ENCODE data around the gene GAST.

GAST gene

DNA sequence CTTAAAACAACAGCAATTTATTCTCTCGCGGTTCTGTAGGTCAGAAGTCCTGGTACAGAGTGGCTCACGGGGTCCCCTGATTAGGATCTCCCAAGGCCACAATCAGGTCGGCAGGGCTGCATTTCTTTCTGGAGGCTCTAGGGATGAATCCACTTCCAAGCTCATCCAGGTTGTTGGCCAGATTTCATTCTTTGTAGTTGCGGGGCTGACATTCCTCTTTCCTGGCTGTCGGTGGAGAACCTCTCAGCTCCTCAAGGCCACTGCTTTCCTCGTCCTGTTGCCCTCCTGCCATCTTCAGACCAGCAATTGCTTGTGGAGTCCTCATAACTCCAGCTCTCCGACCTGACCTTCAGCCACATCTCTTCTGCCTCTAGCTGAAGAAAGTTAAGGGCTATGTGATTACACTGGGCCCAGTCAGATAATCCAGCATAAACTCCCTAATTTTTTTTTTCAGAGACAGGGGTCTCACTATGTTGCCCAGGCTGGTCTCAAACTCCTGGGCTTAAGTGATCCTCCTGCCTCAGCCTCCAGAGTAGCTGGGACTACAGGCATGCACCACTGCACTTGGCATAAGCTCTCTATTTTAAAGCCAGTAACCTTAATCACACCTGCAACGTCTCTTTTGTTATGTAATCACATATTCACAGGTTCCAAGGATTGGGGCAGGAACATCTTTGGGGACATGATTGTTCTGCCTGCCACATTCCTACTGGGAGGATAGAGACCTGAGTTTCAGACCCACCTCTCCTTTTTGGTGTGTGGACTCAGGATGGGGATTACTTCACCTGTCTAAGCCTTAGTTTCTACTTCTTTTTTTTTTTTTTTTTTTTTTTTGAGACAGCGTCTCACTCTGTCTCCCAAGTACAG lies 4.1 kb upstream of the GAST start:
- in situ Hi-C loops (cut with MboI; ENCODE audit: low sequenced_read_pairs), result no loop called here

DNA sequence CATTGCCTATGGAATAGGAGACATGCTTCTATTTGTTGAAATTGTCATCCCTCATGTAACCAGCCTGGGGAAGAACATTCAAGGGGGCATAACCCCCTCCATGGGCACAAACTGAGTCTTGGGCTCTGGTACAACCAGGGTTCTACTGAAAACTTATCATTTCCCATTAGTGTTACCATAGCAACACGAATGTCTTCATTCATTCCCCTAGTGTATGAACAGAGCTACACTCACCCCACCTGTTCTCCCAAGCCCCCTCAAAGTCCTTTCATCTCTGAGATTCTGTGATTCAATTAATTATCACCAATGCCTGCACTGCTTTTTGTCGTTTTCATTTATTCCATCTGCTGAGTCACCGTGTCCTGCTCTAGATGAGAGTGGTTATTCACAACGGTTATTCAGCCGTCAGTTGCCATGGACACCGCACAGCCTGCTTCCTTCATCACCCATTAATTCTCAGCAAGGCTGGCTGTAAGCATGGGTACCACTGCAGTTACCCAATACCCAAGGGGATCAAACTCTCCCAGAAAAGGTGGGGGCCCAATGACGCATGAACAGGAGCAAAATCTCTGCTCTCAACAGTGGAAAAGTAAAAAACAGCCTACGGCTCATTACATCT lies 1.6 kb upstream of the GAST start:
- in situ Hi-C loops (cut with MboI; ENCODE audit: low sequenced_read_pairs), result no loop called here

DNA sequence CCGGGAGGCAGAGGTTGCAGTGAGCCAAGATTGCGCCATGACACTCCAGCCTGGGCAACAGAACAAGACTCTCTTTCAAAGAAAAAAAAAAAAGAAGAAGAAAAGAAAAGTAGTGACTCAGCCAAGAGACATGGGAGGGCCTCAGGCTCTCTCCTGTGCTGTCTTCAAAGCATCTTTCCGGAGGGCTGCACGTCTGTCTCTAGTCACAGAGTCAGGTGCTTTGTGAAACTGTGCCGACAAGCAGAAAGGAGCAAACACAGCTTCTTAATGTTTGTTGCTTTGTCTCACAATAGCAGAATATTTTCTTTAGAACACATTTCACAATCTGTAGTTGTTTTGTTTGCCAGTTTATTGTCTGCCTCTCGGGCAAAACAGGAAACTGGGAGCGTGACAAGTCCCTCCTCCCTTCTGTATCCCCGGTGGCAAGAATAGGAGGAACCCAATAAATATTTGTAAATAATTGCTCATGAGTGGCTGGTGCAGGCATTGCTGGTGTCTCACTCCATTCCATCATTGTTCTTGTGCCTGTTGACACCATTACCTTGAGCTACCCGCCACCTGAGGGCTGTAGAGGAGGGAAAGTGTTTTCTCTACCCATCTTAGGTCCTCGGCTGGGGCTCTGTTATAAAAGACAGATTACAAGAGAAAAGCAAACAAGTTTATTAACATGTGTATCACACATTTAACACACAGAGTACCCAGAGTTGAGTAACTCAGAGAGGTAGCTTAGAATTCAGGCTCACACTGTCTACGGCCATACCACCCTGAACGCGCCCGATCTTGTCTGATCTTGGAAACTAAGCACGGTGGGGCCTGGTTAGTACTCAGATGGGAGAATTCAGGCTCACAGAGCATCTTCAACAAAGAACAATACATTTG lies 5.5 kb downstream of the GAST start:
- in situ Hi-C loops (cut with MboI; ENCODE audit: low sequenced_read_pairs), result no loop called here

DNA sequence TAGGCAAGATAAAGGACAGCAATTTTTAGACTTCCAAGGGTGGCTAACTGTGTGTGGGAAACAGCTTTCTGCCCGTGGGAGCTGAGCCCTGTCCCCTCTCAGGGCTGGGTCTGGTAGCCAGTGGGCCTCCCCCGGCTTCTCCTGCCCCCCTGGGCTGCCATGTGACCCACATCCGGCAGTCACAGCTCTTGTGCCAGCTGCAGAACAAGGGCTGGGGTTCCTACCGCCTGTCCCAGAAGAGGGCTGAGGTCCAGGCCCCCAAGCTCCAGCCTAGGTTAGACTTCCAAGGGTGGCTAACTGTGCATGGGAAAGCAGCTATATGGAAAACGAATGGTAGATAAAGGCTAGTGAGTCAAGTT lies 6.1 kb downstream of the GAST start:
- in situ Hi-C loops (cut with MboI; ENCODE audit: low sequenced_read_pairs), result no loop called here

DNA sequence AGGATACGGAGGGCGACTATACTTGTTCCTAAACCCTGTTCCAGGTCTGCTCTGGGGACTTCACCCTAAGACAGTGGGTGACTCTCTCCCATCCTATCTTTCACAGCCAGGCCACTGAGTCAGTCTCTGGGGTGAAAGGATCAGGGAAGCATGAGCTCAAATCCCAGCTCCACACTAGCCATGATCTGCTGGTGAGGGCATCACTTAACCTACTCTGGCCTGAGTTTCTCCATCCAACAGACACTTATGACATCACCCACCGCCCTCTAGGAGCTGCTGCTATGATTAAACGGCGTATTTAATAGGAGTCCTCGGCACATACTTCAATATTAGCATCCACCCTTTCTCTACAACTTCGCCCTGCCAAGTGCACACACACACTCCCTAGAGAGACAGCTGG lies 10.1 kb downstream of the GAST start:
- in situ Hi-C loops (cut with MboI; ENCODE audit: low sequenced_read_pairs), result no loop called here

DNA sequence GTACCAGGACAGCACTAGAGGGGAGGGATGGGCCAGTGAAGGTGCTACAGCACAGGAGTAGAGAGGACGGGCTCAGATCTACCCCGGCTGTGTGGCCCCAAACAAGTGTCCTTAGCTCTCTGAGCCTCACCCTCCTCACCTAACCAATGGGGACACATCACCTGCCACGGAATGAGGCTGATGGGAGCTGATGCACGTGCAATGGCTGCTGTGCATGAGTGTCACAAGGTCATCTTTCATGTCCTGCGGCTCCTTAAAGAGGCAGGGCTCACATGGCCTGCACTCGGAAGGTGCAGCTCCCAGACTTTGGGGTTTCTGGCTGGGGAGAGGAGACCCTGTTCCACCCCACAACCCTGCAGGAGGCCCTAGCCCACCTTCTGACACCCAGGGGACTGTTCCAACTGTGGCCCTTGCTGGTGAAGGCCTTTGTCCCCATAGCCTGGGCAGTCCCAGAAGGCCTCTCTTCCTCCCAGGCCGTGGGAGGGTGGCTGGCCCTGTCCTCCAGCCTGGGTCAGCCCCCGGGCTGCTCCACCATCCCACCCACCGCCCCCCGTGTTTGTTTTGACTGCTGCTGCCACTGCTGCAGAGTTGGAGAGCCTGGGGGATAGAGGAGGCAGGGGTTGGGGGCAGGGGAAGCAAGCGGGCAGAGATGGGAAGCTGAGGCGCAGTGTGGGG lies 11.8 kb downstream of the GAST start:
- in situ Hi-C loops (cut with MboI; ENCODE audit: low sequenced_read_pairs), result no loop called here

DNA sequence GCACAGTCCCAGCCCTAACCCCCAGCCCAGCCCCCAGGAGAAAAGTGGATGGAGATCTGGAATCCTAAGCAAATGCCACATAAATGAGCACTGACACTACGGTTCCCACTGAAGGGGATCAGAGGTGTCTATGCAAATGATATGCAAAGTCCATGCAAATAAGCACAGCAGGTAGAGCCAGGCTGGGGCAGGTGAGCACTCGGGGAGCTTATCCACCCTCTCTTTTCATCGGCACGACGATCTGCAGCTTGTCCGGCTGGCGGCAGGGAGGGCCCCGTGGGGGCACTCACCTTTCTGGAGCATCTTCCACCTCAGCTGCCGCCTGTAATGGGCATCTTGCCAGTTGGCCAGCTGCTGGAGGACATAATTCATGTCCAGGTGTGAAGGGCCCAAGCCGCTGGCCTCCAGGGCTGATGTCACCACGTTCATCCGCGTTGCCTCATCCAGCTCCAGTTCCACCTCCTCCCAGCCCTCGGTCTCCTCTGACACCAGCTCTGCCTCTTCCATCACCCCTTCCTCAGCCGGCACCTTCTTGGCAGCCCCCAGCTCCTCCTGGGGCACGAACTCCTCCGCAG lies 12.4 kb downstream of the GAST start:
- in situ Hi-C loops (cut with MboI; ENCODE audit: low sequenced_read_pairs), result no loop called here

DNA sequence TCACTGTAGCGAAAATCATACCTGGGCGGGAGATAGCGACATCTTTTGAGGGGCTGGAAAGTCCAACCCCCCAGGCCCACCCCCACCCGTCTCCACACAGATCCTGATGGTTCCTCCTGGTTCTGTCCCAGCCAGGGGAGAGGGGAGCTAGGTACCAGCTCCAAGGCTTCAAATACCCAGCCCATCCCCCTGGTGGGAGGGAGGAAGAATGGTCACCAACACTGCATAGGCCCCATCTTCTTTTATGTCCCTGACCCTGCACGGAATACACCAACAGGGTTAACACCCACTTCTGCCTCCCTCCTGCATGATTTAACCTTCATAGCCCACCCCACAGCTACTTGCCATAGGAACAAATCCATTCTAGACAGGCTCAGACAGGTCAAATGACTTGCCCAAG lies 13.0 kb downstream of the GAST start:
- in situ Hi-C loops (cut with MboI; ENCODE audit: low sequenced_read_pairs), result no loop called here

DNA sequence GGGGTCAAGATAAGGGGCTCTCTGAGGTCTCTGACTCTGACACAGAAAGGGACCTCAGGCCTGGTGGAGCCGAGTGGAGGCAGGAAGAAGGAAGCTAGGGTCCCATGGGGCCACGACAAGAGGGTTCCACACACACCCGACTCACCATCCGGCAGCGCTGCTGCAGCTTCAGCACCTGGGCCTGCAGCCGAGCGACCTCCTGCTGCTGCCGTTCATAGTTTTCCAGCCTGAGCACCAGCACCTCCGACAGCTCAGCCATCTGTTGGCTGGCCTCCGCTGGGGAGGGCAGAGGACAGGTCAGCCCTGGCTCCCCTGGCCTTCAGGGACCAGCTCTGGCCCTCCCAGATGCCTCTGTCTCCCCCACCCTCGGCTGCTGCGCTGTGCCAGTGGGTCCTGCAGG lies 15.9 kb downstream of the GAST start:
- in situ Hi-C loops (cut with MboI; ENCODE audit: low sequenced_read_pairs), result no loop called here

DNA sequence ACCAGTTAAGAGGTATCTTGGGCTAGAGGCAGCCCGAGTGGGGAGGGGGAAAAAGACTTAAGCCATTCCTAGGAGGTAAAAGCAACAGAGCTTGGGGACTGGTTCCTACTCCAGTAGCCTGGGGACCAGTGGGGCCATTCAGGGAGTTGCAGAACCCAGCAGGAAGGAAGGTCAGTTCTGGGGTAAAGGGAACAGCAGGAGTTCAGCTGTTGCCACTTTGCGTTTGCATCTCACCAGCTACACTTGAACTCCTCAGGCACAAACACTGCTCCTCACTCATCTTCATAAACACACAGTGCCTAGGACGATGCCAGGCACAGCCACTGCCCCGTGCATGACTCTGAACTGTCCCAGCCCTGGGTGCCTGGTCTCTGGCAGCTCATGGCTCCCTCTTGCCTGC lies 18.3 kb downstream of the GAST start:
- in situ Hi-C loops (cut with MboI; ENCODE audit: low sequenced_read_pairs), result no loop called here

DNA sequence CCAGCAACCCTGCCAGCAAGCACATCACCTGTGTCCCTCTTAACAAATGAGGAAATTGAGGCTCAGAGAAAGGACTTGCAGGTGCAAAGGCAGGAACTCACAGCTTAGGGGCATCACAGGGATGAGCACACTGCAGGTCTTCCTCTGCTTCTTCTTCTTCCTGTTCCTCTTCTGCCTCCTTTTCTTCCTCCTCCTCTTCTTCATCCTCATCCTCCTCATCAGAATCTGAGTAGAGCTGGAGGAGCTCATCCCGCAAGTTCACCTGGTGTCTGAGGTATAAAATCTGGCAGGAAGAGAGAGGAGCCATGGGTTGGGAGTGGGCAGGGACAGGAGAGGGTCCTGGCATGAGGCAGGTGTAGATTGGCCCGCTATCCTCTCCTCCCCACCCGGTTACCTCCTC lies 19.7 kb downstream of the GAST start:
- in situ Hi-C loops (cut with MboI; ENCODE audit: low sequenced_read_pairs), result no loop called here

DNA sequence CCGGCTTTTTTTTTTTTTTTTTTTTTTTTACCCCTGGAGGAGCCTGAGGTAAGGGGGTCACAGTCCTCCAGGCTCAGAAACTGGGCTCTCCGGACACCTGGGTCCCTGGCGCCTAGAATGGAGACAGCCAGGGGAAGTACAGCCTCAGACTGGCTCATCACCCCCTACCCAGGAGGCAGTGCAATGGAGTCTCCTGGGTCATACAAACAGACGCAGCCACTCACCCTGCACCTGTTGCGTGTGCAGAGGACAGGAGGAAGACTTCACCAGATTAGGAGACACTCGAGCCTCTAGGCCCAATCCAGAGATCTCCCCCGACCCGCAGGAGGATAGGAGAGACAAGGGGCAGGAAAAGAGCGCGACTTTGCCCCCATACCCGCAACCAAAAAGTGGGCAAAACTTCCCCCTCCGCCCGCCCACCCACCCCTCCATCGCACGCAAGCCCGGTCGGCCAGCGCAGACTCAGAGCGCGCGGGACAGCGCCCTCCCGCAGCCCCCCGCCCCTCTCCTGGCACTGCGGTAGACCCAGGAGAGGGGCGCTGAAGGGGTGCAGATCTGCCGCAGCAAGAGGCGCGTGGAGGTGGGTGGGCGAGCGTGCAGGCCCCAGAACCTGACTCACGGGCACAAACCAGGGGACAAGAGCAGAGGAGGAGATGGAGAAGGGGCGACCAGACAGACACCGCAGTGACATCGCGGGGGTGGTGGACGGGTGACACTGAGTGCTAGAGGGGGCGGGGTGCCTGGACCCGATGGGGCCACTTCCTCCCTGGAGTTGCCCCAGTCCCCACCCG lies 21.4 kb downstream of the GAST start:
- in situ Hi-C loops (cut with MboI; ENCODE audit: low sequenced_read_pairs), result no loop called here

DNA sequence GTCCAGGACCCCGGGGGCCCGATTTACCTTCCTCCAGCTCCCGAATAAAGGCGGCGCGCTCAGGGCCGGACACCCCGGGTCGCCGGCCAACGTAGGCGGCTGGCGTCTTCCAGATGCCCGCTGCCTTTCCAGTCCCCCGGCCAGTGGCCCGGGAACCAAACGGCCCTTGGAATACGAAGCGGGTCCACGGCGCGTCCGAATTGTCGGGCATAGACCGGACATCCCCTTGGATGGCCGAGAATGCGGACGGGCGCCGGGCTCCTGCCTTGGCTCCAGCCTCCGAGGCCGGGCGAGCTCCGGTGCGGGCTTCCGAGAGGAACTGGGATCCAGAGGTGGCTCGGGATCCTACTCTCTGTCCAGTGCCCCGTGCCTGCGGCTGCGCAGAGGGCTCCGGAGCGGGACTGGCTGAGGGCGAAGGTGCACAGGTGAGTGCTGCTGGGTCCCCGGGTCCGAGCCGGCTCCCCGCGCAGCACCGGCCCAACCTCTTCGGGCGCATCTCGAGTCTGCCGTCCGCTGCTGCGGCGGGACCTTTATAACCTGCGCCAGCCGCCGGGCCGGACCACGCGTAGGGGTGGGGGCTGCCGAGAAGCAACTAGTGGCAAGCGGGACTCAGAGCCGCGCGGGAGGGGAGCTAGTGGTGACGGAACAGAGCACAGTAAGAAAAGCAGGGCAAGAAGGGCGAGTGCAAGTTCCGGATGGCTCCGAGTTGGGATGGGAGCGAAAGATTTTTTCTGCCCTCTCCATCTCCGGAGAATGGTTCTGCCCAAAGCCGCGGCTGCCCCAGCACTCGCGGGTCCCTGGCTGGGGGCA lies 22.2 kb downstream of the GAST start, which contains the start of gene HAP1:
Gene HAP1, minus strand, starts transcription at position 505 of the 810 bp plus-strand sequence. Its CDS starts 9 bp downstream, at position 496.
- in situ Hi-C loops (cut with MboI; ENCODE audit: low sequenced_read_pairs), result no loop called here

DNA sequence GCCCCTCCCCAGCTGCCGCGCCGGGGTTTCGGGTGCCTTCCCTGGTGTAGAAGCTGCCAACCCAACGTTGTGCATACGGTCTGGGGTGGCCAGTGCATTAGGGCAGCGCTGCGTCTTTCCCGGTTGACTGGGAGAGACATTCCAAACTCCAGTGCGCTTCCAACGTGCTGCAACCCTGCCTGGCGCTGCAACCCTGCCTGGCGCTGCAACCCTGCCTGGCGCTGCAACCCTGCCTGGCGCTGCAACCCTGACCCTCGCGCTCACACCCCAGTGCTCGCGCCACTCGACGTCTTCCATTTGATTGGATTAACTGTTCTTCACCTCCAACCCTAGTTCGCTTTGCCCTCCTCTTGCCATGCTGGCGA lies 22.8 kb downstream of the GAST start:
- in situ Hi-C loops (cut with MboI; ENCODE audit: low sequenced_read_pairs), result loop anchor here (5.0 kb wide), 1 partner anchor 62 kb away; no protein-coding TSS in a partner anchor

DNA sequence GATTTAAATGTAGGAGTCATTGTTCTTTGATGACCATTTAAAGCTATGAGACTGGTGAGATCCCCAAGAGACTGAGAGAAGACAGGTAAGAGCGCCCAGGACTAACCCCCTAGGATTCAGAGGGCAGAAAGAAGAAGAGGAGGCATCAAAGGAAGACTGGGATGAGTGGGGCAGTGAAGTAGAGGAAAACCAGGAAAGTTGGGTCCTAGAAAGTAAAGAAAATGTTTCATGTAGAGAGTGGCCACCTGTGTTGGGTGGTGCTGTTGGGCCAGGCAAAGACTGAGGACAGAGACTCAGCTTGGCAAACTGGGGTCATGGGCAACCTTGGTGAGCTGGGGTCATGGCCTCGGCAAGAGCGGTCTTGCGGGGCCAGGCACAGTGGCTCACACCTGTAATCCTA lies 23.6 kb downstream of the GAST start:
- in situ Hi-C loops (cut with MboI; ENCODE audit: low sequenced_read_pairs), result loop anchor here (5.0 kb wide), 1 partner anchor 62 kb away; no protein-coding TSS in a partner anchor

DNA sequence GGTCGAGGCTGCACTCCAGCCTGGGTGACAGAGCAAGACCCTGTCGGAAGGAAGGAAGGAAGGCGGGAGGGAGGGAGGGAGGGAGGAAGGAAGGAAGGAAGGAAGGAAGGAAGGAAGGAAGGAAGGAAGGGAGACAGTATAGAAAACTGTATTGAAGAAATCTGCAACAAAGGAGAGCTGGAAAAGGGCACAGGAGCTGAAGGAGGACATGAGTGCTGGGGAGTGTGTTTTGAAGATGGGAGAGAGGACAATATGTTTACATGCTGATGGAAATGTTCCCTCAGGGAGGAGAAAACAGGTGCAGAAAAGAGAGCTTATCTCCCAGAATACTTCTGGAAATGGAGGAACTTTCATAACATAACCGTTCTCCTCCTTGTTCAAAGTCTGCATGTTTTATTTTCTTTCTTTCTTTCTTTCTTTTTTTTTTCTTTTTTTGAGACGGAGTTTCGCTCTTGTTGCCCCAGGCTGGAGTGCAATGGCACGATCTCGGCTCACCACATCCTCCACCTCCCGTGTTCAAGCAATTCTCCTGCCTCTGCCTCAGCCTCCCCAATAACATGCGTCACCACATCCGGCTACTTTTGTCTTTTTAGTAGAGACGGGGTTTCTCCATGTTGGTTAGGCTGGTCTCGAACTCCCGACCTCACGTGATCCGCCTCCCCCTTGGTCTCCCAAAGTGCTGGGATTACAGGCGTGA lies 25.0 kb downstream of the GAST start:
- in situ Hi-C loops (cut with MboI; ENCODE audit: low sequenced_read_pairs), result loop anchor here (5.0 kb wide), 1 partner anchor 60 kb away; no protein-coding TSS in a partner anchor

DNA sequence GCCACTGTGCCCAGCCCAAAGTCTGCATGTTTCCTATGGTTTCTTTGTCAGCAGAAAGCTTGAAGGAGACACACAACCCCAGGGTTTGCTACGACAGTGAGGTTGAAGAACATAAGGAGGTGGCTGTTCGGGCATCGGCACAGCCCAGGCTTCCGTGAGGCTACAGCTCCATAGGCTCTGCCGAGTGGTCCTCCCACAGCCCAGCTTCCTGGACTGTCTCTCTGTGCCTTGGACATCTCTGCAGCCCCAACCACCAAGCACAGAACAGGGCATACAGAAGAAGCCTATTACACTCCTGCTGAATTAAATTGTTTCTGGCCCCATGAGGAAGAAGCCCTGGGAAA lies 25.5 kb downstream of the GAST start:
- in situ Hi-C loops (cut with MboI; ENCODE audit: low sequenced_read_pairs), result loop anchor here (5.0 kb wide), 1 partner anchor 60 kb away; no protein-coding TSS in a partner anchor

DNA sequence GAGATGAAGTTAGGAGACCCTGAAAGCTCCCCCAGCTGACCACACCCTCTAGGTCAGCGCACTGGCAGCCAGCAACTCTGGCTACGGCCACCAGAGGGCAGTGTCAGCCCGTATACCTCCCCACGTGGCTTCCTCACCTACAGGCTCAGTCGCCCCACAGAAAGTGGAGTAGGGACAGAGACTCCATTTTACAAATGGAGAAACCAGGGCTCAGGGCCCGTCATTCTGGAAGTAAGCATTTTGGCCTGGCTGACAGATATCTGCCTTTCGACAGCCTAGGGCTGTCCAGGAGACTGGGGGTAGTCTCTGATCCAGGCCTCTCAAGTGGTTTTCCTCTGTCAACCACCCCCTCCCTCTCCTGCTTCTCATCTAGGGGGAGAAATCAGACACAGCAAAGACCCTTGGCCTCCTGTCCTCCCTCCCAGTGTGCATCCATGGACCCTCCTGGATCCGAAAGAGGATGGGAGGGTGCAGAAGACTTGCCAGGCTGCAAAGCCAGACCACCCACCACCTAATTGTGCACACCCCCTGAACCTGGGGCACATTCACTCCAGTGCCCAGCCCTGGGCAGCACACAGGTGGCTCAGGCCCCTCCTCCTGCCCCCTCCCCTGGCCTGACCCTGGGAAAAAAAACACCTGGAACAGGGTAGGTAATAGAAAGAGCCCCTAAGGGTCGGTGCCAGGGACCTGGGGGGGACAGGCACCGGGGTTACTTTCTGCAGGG lies 26.1 kb downstream of the GAST start:
- in situ Hi-C loops (cut with MboI; ENCODE audit: low sequenced_read_pairs), result loop anchor here (5.0 kb wide), 1 partner anchor 59 kb away; no protein-coding TSS in a partner anchor
